Measurements from ENCODE around the gene KLK1. TPM values are rescaled to one million over a fixed set of nuclear protein-coding genes. Genes with fewer than 3 reads are reported as not detected.
"Not testable (repeated sequence)": the region's sequence is repeated elsewhere in the genome, so short reads cannot be mapped to it uniquely, and the experiment has no call there.

Gene KLK1
- total RNA-seq, 1 donor from 2014 or later = 1.5 TPM

GRCh38 chr19:50817941-50818858 is 5.4 kb downstream of the KLK1 start:
- peak; percentile 19 for DNase-seq (ENCODE audit: low spot score)

GRCh38 chr19:50815439-50815838 is 8.1 kb downstream of the KLK1 start:
- no peak for DNase-seq (ENCODE audit: low spot score)

- no peak for DNase-seq (ENCODE audit: low spot score)
Observed at GRCh38 chr19:50814883-50815282, 8.7 kb downstream of the KLK1 start.

- DNase-seq (ENCODE audit: low spot score) = no peak
Observed at GRCh38 chr19:50812474-50812873, 11.1 kb downstream of the KLK1 start.

- not testable (repeated sequence) for DNase-seq (ENCODE audit: low spot score)
Observed at GRCh38 chr19:50811622-50812238, 11.9 kb downstream of the KLK1 start.

- DNase-seq (ENCODE audit: low spot score) = no peak
Observed at GRCh38 chr19:50808856-50809255, 14.7 kb downstream of the KLK1 start.

GRCh38 chr19:50804420-50805272 is 18.9 kb downstream of the KLK1 start:
- peak; percentile 99 for DNase-seq (ENCODE audit: low spot score)

- DNase-seq (ENCODE audit: low spot score) = no peak
Observed at GRCh38 chr19:50803633-50804419, 19.8 kb downstream of the KLK1 start.

- no peak for DNase-seq (ENCODE audit: low spot score)
Observed at GRCh38 chr19:50801107-50801506, 22.5 kb downstream of the KLK1 start.

- no peak for DNase-seq (ENCODE audit: low spot score)
Observed at GRCh38 chr19:50799547-50799851, 24.1 kb downstream of the KLK1 start.

- no peak for DNase-seq (ENCODE audit: low spot score)
Observed at GRCh38 chr19:50798659-50799546, 24.7 kb downstream of the KLK1 start.

- DNase-seq (ENCODE audit: low spot score) = no peak
Observed at GRCh38 chr19:50797781-50798658, 25.6 kb downstream of the KLK1 start.

GRCh38 chr19:50797429-50797780 is 26.2 kb downstream of the KLK1 start:
- no peak for DNase-seq (ENCODE audit: low spot score)

- DNase-seq (ENCODE audit: low spot score) = no peak
Observed at GRCh38 chr19:50796634-50797428, 26.8 kb downstream of the KLK1 start.

- no peak for DNase-seq (ENCODE audit: low spot score)
Observed at GRCh38 chr19:50796128-50796633, 27.4 kb downstream of the KLK1 start.

- no peak for DNase-seq (ENCODE audit: low spot score)
Observed at GRCh38 chr19:50795664-50796073, 27.9 kb downstream of the KLK1 start.

GRCh38 chr19:50794876-50795663 is 28.5 kb downstream of the KLK1 start:
- no peak for DNase-seq (ENCODE audit: low spot score)
